Vagina (tissue), 2 donors: Measurements from ENCODE around the gene SPATA31C1.

ENCODE experiments used
- POLR2A ChIP-seq, 2 donors: fragments of 450-650 bp; IDR thresholded peaks; one replicate each; pipeline ENCODE4 v1.6.1; 2017; ENCODE audit warnings: antibody characterized with exemption in 2 of 2, mild to moderate bottlenecking in 2 of 2, moderate library complexity in 2 of 2
- TF ChIP-seq, protein P1 (sequence below), 3 experiments: fragments of 450-650 bp in 2 of 3; fragments of 200-600 bp in 1 of 3; sonication (generic) in 1 of 3; IDR thresholded peaks; one replicate each; pipeline ENCODE4 v1.5.1; 2017 to 2019; ENCODE audit warnings: antibody characterized with exemption in 3 of 3, mild to moderate bottlenecking in 2 of 3, moderate library complexity in 2 of 3

DNA sequence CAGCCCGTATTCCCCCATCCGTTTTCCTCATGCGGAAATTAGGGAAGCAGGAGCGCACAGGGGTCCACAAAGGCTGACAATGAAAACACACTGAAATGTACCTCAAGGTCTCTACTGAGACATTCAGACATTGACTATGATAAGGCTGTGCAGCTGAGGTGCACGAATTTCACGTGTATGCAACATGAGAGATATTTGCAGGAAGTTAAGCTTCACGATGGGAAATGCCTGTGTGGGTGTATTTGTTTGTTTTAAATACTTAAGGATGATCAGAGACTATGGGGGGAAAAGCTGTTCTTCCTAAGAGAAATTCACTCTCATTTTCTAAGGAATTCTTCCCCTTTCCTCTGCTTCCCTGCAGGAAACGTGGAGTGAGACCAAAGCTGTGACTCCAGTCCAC, 37.6 kb upstream of the SPATA31C1 start:
- TF ChIP-seq, protein P1, sequence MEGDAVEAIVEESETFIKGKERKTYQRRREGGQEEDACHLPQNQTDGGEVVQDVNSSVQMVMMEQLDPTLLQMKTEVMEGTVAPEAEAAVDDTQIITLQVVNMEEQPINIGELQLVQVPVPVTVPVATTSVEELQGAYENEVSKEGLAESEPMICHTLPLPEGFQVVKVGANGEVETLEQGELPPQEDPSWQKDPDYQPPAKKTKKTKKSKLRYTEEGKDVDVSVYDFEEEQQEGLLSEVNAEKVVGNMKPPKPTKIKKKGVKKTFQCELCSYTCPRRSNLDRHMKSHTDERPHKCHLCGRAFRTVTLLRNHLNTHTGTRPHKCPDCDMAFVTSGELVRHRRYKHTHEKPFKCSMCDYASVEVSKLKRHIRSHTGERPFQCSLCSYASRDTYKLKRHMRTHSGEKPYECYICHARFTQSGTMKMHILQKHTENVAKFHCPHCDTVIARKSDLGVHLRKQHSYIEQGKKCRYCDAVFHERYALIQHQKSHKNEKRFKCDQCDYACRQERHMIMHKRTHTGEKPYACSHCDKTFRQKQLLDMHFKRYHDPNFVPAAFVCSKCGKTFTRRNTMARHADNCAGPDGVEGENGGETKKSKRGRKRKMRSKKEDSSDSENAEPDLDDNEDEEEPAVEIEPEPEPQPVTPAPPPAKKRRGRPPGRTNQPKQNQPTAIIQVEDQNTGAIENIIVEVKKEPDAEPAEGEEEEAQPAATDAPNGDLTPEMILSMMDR (IDR thresholded peaks at IDR 0.05), result no peak
- no peak for TF ChIP-seq POLR2A (IDR thresholded peaks at IDR 0.05)
